ENCODE measurements around the gene TEX29. TPM values are rescaled to one million over a fixed set of nuclear protein-coding genes. Genes with fewer than 3 reads are reported as not detected.

The TEX29 gene
- total RNA-seq, 1 experiment from 2014 or later, result not detected

DNA sequence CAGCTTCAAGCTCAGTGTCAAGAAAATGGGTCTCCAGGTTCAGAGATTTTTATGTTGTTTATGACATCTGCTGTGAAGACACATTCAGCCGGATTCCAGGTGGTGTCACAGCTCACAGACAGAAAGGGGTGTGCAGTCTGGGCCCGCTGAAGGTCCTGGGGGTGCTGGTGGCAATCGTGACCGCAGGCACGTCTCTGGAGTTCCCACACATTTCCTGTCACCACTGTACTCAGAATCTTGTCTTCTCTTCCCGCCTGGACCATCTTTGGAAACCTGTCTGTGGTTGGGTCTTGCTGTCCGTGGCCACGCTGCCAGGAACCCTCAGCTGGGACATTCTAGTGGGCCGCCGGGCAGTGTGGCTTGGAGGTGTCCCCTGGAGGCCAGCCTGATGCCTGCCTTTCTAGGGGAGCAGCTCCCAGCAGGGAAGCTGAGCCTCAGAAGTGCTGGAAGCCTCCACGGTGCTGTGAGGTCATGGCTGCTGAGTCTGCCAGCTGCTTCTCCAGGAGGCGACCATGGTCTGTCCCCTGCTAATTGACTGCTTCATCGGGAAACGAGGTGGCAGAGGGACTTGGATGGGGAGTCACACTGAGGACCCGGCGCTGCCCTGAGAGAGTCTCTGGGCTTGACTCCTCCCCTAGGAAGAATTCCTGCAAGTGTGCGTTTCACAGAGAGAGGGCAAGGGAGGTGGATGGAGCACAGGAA is 3.7 kb downstream of the TEX29 start:
- Histone ChIP-seq H3K27me3 (replicated peaks; ENCODE audit: control insufficient read depth, insufficient read depth, low read length) (no peaks in the 10 kb centered on the region), H3K4me1 (no peaks in the 10 kb centered on the region), H3K36me3 (ENCODE audit: control insufficient read depth, insufficient read depth, low read length) (no peaks in the 10 kb centered on the region), H3K9me3 (no peaks in the 10 kb centered on the region), H3K4me3 (ENCODE audit: low read depth, low read length) (no peak overlapping the region)
- H3K4me1 Mint-ChIP-seq (ENCODE audit: low read depth, unreplicated experiment), result no peaks in the 10 kb centered on the region
- BruUV-seq (replicated peaks), result no TSS peak
- DNase-seq, result no peak
- peaks cover 25% of the 10 kb centered on the region for H3K36me3 Mint-ChIP-seq (ENCODE audit: insufficient read depth, unreplicated experiment)
- peak overlapping the region; percentile 71 for H3K27ac Mint-ChIP-seq (ENCODE audit: unreplicated experiment)
- ChIA-PET POLR2A (no interaction called here), CTCF (no interaction called here)
- intact Hi-C loops (cut with micrococcal nuclease; ENCODE audit: unreplicated experiment), result no loop called here
- H3K4me3 Mint-ChIP-seq (ENCODE audit: unreplicated experiment), result no peak overlapping the region
- peaks cover 18% of the 10 kb centered on the region for H3K27me3 Mint-ChIP-seq (ENCODE audit: insufficient read depth, unreplicated experiment)
- TF ChIP-seq, protein P1, sequence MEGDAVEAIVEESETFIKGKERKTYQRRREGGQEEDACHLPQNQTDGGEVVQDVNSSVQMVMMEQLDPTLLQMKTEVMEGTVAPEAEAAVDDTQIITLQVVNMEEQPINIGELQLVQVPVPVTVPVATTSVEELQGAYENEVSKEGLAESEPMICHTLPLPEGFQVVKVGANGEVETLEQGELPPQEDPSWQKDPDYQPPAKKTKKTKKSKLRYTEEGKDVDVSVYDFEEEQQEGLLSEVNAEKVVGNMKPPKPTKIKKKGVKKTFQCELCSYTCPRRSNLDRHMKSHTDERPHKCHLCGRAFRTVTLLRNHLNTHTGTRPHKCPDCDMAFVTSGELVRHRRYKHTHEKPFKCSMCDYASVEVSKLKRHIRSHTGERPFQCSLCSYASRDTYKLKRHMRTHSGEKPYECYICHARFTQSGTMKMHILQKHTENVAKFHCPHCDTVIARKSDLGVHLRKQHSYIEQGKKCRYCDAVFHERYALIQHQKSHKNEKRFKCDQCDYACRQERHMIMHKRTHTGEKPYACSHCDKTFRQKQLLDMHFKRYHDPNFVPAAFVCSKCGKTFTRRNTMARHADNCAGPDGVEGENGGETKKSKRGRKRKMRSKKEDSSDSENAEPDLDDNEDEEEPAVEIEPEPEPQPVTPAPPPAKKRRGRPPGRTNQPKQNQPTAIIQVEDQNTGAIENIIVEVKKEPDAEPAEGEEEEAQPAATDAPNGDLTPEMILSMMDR (IDR thresholded peaks at IDR 0.05; ENCODE audit: insufficient read depth in 1 of 2, low read depth in 1 of 2, low read length in 1 of 2, severe bottlenecking in 1 of 2, unreplicated experiment in 1 of 2), result no peak
- no peaks in the 10 kb centered on the region for H3K9me3 Mint-ChIP-seq (ENCODE audit: unreplicated experiment)

DNA sequence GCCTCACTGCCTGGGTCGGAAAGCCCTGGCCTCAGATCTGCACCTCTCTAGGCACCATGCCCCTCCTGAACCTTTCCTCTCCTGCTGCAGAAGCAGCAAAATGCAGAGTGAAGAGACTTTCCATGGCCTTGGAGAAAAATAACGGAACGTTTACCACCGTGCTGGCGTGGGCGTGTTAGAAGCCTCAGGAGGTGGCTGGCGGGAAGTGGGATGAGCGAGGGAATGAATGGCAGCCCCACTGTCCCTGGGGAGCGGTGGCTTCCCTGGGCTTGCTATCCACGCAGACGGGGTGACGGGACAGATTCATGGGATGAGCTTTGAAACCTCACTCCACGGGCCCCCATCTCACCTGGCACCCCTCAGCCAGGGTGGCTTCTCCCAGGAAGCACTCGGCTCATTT is 4.3 kb downstream of the TEX29 start:
- no peaks in the 10 kb centered on the region for H3K27me3 ChIP-seq (replicated peaks; ENCODE audit: control insufficient read depth, insufficient read depth, low read length)
- H3K27me3 Mint-ChIP-seq (ENCODE audit: insufficient read depth, unreplicated experiment), result peaks cover 18% of the 10 kb centered on the region
- no peak overlapping the region for H3K4me3 ChIP-seq (ENCODE audit: low read depth, low read length)
- POLR2A ChIA-PET, result no interaction called here
- H3K36me3 ChIP-seq (ENCODE audit: control insufficient read depth, insufficient read depth, low read length), result no peaks in the 10 kb centered on the region
- no peaks in the 10 kb centered on the region for H3K4me1 Mint-ChIP-seq (ENCODE audit: low read depth, unreplicated experiment)
- H3K4me3 Mint-ChIP-seq (ENCODE audit: unreplicated experiment), result no peak overlapping the region
- intact Hi-C loops (cut with micrococcal nuclease; ENCODE audit: unreplicated experiment), result no loop called here
- peaks cover 24% of the 10 kb centered on the region for H3K36me3 Mint-ChIP-seq (ENCODE audit: insufficient read depth, unreplicated experiment)
- peak overlapping the region; percentile 71 for H3K27ac Mint-ChIP-seq (ENCODE audit: unreplicated experiment)
- BruUV-seq (replicated peaks), result no TSS peak
- no peaks in the 10 kb centered on the region for H3K4me1 ChIP-seq
- no peaks in the 10 kb centered on the region for H3K9me3 ChIP-seq
- CTCF ChIA-PET, result no interaction called here
- no peak for DNase-seq
- no peaks in the 10 kb centered on the region for H3K9me3 Mint-ChIP-seq (ENCODE audit: unreplicated experiment)
- TF ChIP-seq, protein P1 (IDR thresholded peaks at IDR 0.05; ENCODE audit: insufficient read depth in 1 of 2, low read depth in 1 of 2, low read length in 1 of 2, severe bottlenecking in 1 of 2, unreplicated experiment in 1 of 2), result no peak

DNA sequence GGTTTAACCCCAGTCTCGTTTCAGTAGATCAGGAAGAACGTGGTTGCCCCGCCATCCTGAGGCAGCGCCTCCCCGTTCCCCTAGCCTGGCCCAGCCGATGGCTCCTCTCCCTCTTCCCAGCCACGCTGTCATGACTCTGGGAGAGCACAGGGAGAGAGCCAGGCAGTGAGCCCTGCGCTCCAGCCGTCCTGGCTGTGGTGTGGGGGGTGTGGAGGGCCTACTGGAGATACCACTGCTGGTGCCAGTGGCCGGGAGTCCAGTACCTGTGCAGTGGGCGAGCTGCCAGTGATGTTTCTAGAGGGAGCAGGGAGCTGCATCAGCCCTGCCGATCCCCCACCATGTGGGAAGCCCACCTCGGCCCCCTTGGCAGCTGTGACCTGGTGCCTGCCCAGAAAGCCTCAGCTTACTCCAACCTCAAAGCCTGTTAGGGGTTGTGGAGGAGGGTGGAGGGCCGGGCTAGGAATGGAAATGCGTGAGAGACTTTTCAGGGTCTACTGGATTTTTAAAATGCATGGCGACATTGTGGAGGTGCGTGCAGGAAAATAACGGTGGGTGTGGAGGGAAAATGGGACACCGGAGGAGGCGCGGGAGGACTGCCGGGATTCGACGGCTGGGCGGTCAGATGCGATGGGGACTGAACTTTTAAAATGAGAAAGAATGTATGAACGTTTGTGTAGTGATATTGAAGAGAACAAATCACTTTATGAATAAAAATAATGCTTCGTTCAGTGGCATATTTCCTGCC is 4.9 kb downstream of the TEX29 start:
- ChIA-PET POLR2A (no interaction called here), CTCF (no interaction called here)
- H3K4me1 Mint-ChIP-seq (ENCODE audit: low read depth, unreplicated experiment), result no peaks in the 10 kb centered on the region
- H3K27ac Mint-ChIP-seq (ENCODE audit: unreplicated experiment), result no peak overlapping the region
- Histone ChIP-seq H3K9me3 (no peaks in the 10 kb centered on the region), H3K4me1 (no peaks in the 10 kb centered on the region), H3K36me3 (ENCODE audit: control insufficient read depth, insufficient read depth, low read length) (no peaks in the 10 kb centered on the region), H3K4me3 (ENCODE audit: low read depth, low read length) (no peak overlapping the region), H3K27me3 (replicated peaks; ENCODE audit: control insufficient read depth, insufficient read depth, low read length) (no peaks in the 10 kb centered on the region)
- H3K36me3 Mint-ChIP-seq (ENCODE audit: insufficient read depth, unreplicated experiment), result peaks cover 18% of the 10 kb centered on the region
- H3K27me3 Mint-ChIP-seq (ENCODE audit: insufficient read depth, unreplicated experiment), result peaks cover 22% of the 10 kb centered on the region
- no peak for DNase-seq
- no peak overlapping the region for H3K4me3 Mint-ChIP-seq (ENCODE audit: unreplicated experiment)
- intact Hi-C loops (cut with micrococcal nuclease; ENCODE audit: unreplicated experiment), result no loop called here
- no peaks in the 10 kb centered on the region for H3K9me3 Mint-ChIP-seq (ENCODE audit: unreplicated experiment)
- BruUV-seq (replicated peaks), result no TSS peak
- TF ChIP-seq, protein P1 (IDR thresholded peaks at IDR 0.05; ENCODE audit: insufficient read depth in 1 of 2, low read depth in 1 of 2, low read length in 1 of 2, severe bottlenecking in 1 of 2, unreplicated experiment in 1 of 2), result no peak
